ENCODE results near the gene SUPT4H1. TPM values are rescaled to one million over a fixed set of nuclear protein-coding genes. Genes with fewer than 3 reads are reported as not detected.

Gene SUPT4H1
- total RNA-seq, 1 donor from 2014 or later: 49.4 TPM

DNA sequence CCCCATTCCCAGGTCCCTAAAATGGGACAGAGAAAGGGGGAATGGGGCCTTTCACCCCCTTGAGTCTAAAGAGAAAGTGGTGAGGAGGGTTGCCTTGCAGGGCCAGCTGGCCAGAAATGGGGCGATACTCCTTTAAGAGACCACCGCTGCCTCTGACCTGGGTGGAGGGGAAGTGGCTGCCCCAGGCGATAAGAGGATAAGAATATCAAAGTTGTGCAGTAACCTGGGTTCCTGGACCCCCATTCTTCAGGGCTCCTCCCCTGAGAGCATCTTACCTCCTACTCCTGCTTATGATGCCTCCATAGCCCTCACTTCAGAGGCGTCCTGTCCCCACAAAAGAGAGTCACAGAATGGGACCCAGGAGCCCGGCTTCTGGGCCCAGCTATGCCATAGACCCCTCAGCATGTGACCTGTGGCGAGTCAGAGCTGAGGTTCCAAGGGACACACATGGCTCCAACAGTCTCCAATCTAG, 18.2 kb downstream of the SUPT4H1 start:
- intact Hi-C loops (cut with DNase I): no loop called here
- peak; percentile 49 for DNase-seq (ENCODE audit: low spot score)

DNA sequence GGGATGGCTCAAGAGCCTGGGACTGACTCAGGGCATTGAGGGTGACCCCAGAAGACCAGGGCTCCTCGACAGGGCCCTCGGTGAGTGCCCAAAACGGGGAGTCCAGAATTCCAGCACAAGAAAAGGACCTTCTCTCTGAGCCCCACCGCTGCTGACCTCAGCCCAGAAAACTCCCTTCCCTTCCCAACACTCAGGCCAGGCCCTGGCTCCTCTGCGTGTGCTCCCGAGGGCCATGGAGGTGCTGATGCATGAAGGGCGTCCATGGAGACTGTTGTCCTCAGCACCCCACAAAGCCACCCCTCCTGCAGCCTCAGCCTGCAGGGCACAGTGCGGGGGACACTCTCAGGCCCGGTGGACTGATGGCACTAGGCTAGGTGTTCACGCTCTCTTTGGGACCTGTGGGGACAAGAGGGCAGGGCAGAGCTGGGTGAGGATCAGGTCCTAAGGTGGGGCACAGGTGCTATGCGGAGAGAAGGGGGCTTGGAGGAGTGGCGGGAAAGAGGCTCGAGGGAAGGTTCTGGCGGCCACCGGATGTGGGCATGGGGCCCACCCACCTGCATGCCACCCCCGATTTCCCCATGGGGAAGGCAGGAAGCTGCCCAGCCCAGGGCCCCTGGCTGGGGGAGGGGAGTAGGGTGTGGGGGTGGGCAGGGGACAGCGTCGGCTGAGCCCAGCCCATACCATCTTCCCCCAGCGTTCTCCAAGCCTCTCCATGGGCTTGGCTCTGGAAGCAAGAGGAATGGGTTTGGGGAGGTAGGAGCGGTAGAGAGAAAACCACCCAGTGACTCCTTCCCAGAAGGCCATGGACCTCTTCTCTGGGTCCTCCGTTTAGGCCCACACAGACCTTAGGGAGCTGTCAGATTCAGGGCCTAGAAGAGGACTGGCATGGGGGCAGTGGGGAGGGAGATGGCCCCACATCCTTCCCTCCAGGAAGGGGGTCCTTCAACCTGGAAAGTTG, 18.9 kb downstream of the SUPT4H1 start:
- intact Hi-C loops (cut with DNase I): no loop called here
- peak; percentile 74 for DNase-seq (ENCODE audit: low spot score)

DNA sequence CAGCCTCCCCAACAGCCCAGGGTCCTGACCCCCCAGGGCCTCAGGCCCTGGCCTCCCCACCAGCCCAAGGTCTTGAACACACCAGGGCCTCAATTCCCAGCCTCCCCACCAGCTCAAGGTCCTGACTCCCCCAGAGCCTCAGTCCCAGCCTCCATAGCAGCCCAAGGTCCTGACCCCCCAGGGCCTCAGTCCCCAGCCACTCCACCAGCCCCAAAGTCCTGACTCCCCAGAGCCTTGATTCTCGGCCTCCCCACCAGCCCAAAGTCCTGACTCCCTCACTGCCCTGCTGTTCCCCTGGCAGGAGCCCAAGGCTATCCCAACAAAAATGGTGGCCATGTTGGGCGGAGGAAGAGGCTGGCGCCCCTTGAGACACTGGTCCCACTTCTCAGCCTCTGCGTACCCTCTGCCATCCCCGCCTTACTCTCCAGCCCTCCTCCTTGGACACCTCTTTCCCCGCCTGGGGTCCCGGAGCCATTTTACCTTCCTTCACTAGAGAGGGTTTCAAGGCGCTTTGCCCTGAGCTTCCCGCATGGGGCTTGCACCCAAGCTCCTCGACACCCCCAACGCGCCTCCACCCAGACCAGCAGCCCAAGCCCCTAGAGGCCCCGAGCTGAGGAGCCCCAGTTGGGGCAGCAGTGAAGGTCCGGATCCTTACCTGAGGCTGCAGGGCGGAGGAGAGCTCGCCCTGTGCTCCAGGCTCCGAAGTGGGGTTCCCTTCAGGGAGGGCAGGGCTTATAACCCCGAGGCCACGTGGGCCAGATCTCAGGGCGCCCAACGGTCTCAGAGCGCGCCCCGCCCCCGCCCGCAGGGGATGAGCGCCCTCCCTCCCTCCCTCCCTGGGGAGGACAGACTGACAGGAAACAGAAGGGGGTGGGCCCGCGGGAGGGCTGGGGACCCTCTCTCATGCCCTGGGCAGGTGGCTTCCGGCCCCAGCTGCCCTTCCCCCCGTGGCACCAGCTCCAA, 19.9 kb downstream of the SUPT4H1 start:
- intact Hi-C loops (cut with DNase I): no loop called here
- peak; percentile 91 for DNase-seq (ENCODE audit: low spot score)

- intact Hi-C loops (cut with DNase I): no loop called here
- DNase-seq (ENCODE audit: low spot score): peak; percentile 86
Observed at GRCh38 chr17:58330997-58331814, 20.8 kb downstream of the SUPT4H1 start.

- intact Hi-C loops (cut with DNase I): no loop called here
- DNase-seq (ENCODE audit: low spot score): no peak
Observed at GRCh38 chr17:58330538-58330996, 21.4 kb downstream of the SUPT4H1 start.

DNA sequence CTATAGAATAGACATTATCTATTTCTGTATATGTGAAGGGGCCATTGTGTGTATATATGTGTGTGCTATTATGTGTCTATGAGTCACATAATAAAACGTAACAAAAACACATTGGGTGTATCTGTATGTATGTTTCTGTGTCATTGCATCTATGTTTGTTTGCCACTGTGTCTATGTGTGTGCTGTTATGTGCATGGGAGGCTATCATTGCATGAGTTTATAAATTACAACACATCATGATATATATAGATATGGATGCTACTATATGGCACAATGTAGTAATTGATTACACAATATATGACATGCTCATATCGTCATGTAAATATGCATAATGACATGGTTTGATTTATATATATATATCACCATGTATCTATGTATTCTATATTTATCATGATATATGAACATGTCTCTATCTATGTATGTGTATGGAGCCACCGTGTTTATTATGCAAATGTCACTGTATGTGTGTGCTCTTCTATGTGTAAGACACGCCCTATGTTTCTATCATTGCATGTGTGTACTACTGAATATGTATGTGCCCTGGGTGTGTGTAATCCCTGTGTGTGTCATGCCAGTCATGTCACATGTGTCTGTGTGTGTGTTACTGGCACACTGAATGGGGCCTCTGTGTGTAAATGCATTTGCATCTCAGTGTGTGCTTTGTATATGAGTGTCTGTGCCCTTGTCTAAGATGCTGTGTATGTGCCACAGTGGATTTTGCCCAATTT, 22.0 kb downstream of the SUPT4H1 start:
- no peak for DNase-seq (ENCODE audit: low spot score)
- intact Hi-C loops (cut with DNase I): no loop called here

GRCh38 chr17:58329035-58329809, 22.8 kb downstream of the SUPT4H1 start:
- intact Hi-C loops (cut with DNase I): no loop called here
- DNase-seq (ENCODE audit: low spot score): no peak

DNA sequence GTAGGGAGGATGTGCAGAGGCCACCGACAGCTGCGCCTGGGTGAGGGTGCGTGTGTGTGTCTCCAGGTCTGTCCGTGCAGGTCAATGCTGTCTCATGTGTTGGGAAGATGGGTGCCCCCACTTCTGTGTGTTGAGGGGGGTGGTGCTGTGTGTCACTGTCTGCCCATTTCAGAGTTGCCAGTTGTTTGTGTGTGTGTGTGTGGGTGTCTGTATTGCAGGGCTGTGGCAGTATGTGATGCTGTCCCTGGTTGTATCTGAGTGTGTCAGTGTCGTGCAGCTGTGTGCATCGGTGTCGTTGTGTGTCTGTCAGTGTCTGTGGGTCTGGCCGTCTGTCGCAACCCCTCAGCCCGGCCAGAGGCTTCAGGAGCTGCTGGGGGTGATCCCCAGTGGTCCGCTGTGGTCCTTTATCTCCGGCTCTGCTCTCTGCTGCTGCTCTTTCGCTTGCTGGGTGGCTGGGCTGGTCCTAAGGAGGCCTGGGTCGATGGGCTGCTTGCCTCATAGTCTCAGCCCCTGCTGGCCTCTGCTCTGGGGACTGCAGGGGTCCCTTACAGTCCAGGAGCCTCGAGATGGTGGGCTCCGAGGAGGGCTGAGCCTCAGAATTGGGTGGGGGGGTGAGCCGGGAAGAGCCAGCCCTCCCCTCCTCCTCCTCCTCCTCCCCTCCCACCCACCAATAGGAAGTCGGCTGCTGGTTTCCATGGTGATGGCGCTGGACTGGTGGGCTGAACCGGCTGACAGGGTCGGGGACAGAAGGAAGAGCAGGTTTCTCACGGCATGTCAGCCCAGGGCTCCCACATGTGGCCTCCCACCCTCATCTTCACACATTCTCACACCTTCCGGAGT, 23.6 kb downstream of the SUPT4H1 start, which contains the start of gene TSPOAP1:
Gene TSPOAP1 (minus strand): TSS at position 601 of the 840 bp plus-strand sequence. CDS start 875 bp downstream, outside the sequence.
- DNase-seq (ENCODE audit: low spot score): no peak
- intact Hi-C loops (cut with DNase I): no loop called here

- intact Hi-C loops (cut with DNase I): no loop called here
- no peak for DNase-seq (ENCODE audit: low spot score)
Observed at GRCh38 chr17:58327363-58328194, 24.4 kb downstream of the SUPT4H1 start.

GRCh38 chr17:58326609-58327362, 25.2 kb downstream of the SUPT4H1 start:
- intact Hi-C loops (cut with DNase I): no loop called here
- no peak for DNase-seq (ENCODE audit: low spot score)

GRCh38 chr17:58325976-58326468, 26.0 kb downstream of the SUPT4H1 start:
- intact Hi-C loops (cut with DNase I): no loop called here
- DNase-seq (ENCODE audit: low spot score): no peak

GRCh38 chr17:58325289-58325726, 26.7 kb downstream of the SUPT4H1 start:
- intact Hi-C loops (cut with DNase I): no loop called here
- no peak for DNase-seq (ENCODE audit: low spot score)

- intact Hi-C loops (cut with DNase I): no loop called here
- no peak for DNase-seq (ENCODE audit: low spot score)
Observed at GRCh38 chr17:58324409-58325288, 27.4 kb downstream of the SUPT4H1 start.

GRCh38 chr17:58324056-58324408, 28.0 kb downstream of the SUPT4H1 start:
- no peak for DNase-seq (ENCODE audit: low spot score)
- intact Hi-C loops (cut with DNase I): no loop called here

All from cardiac septum (tissue), 1 donor.